ENCODE data around the gene ENTPD8. TPM values are rescaled to one million over a fixed set of nuclear protein-coding genes. Genes with fewer than 3 reads are reported as not detected.

The ENTPD8 gene
- total RNA-seq, 1 experiment from 2014 or later: not detected

- Histone ChIP-seq H3K27ac (ENCODE audit: low read length) (no peak overlapping the region), H3K27me3 (ENCODE audit: low read length) (no peaks in the 10 kb centered on the region), H3K4me2 (ENCODE audit: low read length) (no peak overlapping the region; the same call in 1 of the 2 replicates), H4K20me1 (ENCODE audit: low read length) (no peaks in the 10 kb centered on the region), H3K4me1 (ENCODE audit: insufficient read depth, low read length) (peaks cover 12% of the 10 kb centered on the region), H3F3A (ENCODE audit: low read length, unreplicated experiment) (no peaks in the 10 kb centered on the region), H3K9me3 (ENCODE audit: low read length) (no peaks in the 10 kb centered on the region), H3K9me2 (replicated peaks; ENCODE audit: low read length) (no peaks in the 10 kb centered on the region), H2AFZ (ENCODE audit: low read length) (no peak overlapping the region), H3K36me3 (ENCODE audit: low read depth, low read length) (no peaks in the 10 kb centered on the region), H3K4me3 (ENCODE audit: low read length) (no peak overlapping the region), H3K9ac (ENCODE audit: low read length) (no peak overlapping the region), H3K79me2 (ENCODE audit: low read length) (no peaks in the 10 kb centered on the region)
- no TSS peak for BruUV-seq (replicated peaks)
- no peak for TF ChIP-seq CTCF (conservative IDR thresholded peaks at IDR 0.05; ENCODE audit: low read depth, low read length)
- no peak for TF ChIP-seq EZH2 (IDR thresholded peaks at IDR 0.05; ENCODE audit: low read length, unreplicated experiment)
- no peak for TF ChIP-seq EZH2phosphoT487 (IDR thresholded peaks at IDR 0.05; ENCODE audit: borderline replicate concordance, low read length)
- ChIA-PET CTCF (no interaction called here), POLR2A (ENCODE audit: unreplicated experiment) (no interaction called here)
- DNase-seq (no peak), ATAC-seq (no peak)
- intact Hi-C loops (cut with micrococcal nuclease): no loop called here
Observed at GRCh38 chr9:137436761-137437600, 4.2 kb downstream of the ENTPD8 start.

DNA sequence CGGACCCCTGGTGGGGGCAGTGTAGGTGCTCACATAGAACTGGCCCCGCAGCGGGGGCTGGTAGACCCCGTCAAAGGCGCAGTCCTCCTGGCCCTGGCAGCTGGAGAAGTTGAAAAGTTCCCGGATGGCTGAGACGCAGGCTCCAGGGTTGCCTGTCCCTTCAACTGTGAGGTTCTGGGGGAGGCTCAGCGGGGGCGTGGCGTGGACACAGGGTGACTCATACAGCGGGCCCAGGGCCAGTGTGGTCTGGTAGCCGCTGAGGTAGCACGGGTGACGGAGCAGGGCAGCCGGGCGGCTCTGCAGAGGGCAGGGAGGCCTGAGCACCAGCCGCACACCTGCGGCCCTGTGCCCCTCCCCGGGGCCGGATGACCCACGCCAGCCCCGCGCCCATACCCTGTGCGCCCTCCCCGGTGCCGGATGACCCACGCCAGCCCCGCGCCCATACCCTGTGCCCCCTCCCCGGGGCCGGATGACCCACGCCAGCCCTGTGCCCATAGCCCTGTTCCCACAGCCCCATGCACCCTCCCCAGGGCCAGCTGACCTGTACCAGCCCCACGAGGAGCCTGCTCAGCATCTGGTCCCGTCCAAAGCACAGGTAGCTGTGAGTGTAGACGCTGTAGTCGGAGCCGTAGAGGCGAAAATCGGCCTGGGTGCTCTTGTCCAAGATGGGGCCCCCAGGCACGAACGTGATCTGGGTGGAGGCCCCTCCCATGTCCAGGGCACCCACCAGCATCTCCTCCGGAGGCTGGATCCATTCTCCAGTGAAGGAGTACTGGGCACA, 5.0 kb downstream of the ENTPD8 start:
- no TSS peak for BruUV-seq (replicated peaks)
- TF ChIP-seq EZH2phosphoT487 (IDR thresholded peaks at IDR 0.05; ENCODE audit: borderline replicate concordance, low read length): no peak
- TF ChIP-seq CTCF (conservative IDR thresholded peaks at IDR 0.05; ENCODE audit: low read depth, low read length): no peak
- TF ChIP-seq EZH2 (IDR thresholded peaks at IDR 0.05; ENCODE audit: low read length, unreplicated experiment): no peak
- H3K9me3 ChIP-seq (ENCODE audit: low read length): no peaks in the 10 kb centered on the region
- H3K4me3 ChIP-seq (ENCODE audit: low read length): 0 out of 2 replicates have a peak overlapping the region, but pooled peaks have one; percentile 23
- no peaks in the 10 kb centered on the region for H3F3A ChIP-seq (ENCODE audit: low read length, unreplicated experiment)
- H3K4me2 ChIP-seq (ENCODE audit: low read length): peak overlapping the region; percentile 68
- H4K20me1 ChIP-seq (ENCODE audit: low read length): no peaks in the 10 kb centered on the region
- CTCF ChIA-PET: no interaction called here
- H3K36me3 ChIP-seq (ENCODE audit: low read depth, low read length): no peaks in the 10 kb centered on the region
- peak overlapping the region; percentile 14; the same call in 1 of the 2 replicates for H2AFZ ChIP-seq (ENCODE audit: low read length)
- peak overlapping the region; percentile 24; the same call in 1 of the 2 replicates for H3K9ac ChIP-seq (ENCODE audit: low read length)
- no peak overlapping the region for H3K27ac ChIP-seq (ENCODE audit: low read length)
- H3K9me2 ChIP-seq (replicated peaks; ENCODE audit: low read length): no peaks in the 10 kb centered on the region
- H3K79me2 ChIP-seq (ENCODE audit: low read length): no peaks in the 10 kb centered on the region
- DNase-seq: peak; percentile 90
- intact Hi-C loops (cut with micrococcal nuclease): no loop called here
- no peaks in the 10 kb centered on the region for H3K27me3 ChIP-seq (ENCODE audit: low read length)
- H3K4me1 ChIP-seq (ENCODE audit: insufficient read depth, low read length): peaks cover 12% of the 10 kb centered on the region
- POLR2A ChIA-PET (ENCODE audit: unreplicated experiment): no interaction called here
- ATAC-seq: peak; percentile 94
